GM12874 (cell line): ENCODE data around the gene TRERF1.

Experiments used
- TF ChIP-seq, protein P1 (sequence below): IDR thresholded peaks from 2 replicates; pipeline ENCODE4 v1.5.1; 2011; ENCODE audit warnings: low read depth, mild to moderate bottlenecking, control low read depth, low read length, moderate library complexity; ENCODE audit not compliant: insufficient read depth

The TRERF1 gene

GRCh38 chr6:42204768-42205282, 246.9 kb downstream of the TRERF1 start:
- TF ChIP-seq, protein P1, sequence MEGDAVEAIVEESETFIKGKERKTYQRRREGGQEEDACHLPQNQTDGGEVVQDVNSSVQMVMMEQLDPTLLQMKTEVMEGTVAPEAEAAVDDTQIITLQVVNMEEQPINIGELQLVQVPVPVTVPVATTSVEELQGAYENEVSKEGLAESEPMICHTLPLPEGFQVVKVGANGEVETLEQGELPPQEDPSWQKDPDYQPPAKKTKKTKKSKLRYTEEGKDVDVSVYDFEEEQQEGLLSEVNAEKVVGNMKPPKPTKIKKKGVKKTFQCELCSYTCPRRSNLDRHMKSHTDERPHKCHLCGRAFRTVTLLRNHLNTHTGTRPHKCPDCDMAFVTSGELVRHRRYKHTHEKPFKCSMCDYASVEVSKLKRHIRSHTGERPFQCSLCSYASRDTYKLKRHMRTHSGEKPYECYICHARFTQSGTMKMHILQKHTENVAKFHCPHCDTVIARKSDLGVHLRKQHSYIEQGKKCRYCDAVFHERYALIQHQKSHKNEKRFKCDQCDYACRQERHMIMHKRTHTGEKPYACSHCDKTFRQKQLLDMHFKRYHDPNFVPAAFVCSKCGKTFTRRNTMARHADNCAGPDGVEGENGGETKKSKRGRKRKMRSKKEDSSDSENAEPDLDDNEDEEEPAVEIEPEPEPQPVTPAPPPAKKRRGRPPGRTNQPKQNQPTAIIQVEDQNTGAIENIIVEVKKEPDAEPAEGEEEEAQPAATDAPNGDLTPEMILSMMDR = no peak

- TF ChIP-seq, protein P1 = no peak
These were observed 248.5 kb downstream of the TRERF1 start for GRCh38 chr6:42203183-42203582.

- TF ChIP-seq, protein P1 = no peak
These were observed 250.3 kb downstream of the TRERF1 start for GRCh38 chr6:42201382-42201781.

DNA sequence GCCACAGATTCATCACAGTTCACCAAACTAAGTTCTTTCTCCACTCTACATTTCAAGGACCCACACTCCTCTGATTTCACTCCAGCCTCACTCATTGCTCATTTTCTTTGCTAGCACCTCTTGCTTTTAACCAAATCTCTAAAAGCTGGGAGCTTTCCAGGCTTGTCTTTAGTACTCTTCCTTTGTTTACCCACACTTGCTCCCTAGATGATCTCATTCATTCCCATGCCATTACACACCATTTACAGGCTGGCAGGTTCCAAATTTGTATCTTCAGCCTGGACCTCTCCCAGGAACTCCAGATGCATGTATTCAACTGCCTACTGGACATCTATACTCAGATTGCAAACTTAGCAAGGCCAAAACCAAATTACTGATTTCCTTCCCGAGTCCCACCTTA, 251.7 kb downstream of the TRERF1 start:
- TF ChIP-seq, protein P1 = no peak

DNA sequence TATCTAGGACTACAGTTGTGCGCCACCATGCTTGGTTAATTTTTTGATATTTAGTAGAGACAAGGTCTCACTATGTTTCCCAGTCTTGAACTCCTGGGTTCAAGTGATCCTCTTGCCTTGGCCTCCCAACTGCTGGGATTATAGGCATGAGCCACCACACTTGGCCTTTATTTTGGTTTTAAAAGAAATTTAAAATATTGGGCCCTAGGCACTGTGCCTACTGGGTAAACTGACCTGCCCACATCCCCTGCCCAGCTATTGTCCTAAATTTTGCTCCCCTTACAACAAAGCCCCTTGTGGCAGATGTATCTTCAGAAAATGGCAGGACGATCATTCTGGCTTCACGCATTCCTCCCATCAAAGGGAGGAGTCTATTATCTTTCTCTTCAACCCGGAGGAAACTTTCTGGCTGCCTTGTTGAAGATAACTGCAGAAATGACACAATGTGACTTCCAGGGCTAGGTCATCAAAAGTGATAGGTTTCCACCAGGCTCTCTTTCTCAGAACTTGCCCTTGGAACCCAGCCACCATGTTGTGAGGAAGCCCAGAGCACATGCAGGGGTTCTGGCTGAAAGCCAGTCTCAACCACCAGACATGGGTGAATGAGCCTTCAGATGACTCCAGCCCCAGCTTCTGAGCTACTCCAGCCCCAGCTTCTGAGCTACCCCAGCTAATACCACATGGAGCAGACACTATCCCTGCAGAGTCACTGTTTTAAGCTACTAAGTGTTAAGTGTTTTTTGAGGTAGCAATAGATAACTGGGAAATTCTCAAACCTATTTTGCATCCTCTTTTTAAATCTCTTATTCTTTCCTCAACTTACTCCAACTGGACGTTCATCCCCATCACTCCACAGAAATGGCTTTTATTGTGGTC, 252.4 kb downstream of the TRERF1 start:
- TF ChIP-seq, protein P1 = no peak

DNA sequence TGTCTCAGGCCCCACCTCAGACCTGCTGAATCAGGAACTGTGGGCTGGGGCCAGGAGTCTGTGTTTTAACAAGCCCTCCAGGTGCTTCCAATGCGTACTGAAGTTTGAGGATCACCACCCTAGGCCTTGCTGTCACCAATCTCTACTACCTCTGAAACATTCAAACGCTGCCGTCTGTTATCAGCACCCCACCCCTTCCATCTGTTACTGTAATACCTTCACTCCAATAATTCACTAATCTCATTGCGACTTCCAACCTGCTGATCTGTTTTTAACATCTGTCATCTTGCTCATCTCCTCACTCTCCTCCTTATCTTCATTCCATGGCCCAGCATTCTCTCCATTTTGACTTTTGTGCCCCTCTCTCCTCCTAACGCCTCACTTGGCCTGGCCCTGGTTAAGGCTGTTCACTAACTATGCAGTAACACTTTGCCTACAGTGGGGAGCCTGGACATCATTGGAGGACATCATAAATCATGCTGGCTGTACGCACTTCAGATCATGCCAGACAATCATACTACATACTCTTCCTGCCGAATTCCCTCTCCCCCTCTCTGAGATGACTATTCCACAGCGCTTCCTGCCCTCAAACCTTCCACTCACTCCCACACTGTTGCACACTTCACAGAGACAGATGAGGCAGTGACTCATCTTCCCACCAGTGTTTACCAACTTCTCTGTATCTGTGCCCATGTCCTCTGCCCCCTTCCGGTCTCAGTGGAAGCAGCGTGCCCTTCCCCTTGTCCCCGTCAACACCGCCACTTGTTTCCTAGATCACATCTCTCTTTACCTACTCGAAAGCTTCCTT, 254.0 kb downstream of the TRERF1 start:
- TF ChIP-seq, protein P1 = no peak

DNA sequence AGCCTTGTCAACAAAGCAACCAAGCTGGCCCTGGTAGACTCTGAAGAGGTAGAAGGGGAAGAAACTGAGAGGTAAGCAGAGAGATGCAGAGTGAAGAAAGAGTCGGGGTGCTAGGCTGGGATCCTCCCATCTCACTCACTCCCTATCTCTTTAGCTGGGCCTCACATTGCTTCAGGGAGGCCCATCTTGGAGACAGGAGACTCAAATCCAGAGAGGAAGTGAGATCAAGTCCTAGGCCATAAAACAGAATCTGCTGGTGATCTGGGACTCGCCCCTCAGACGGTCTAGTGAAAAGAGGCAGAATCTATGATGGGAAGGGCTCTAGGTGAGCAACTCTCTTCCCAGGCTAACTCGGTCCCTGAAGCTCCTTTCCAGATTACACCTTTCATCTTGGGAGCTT, 256.3 kb downstream of the TRERF1 start:
- TF ChIP-seq, protein P1 = no peak
